Karpas-422 (cell line): ENCODE results near the gene DTNB. TPM values are rescaled to one million over a fixed set of nuclear protein-coding genes. Genes with fewer than 3 reads are reported as not detected.
A peak's percentile ranks its signal among the peaks of the same experiment; 100 is the strongest.

Experiments used
- DNase-seq: peaks from one replicate; pipeline ENCODE4 v3.0.0-alpha.2; 2015
- H2AFZ ChIP-seq: fragments of 200-600 bp; sonication (generic); 2 replicates; pipeline ENCODE4 v1.6.1; 2014; ENCODE audit warnings: antibody characterized with exemption, low read length, mixed read lengths
- H3K27ac ChIP-seq: fragments of 200-600 bp; sonication (generic); 2 replicates; pipeline ENCODE4 v1.5.1; 2014; ENCODE audit warnings: mild to moderate bottlenecking, low read length, moderate library complexity
- H3K27me3 ChIP-seq: fragments of 200-600 bp; sonication (generic); 2 replicates; pipeline ENCODE4 v1.6.1; 2014; ENCODE audit warnings: low read length, mixed read lengths
- H3K36me3 ChIP-seq: fragments of 200-600 bp; sonication (generic); 2 replicates; pipeline ENCODE4 v1.6.1; 2014; ENCODE audit warnings: low read length, mixed read lengths; ENCODE audit not compliant: insufficient read depth
- H3K4me1 ChIP-seq: fragments of 200-600 bp; sonication (generic); 2 replicates; pipeline ENCODE4 v1.6.1; 2014; ENCODE audit warnings: mild to moderate bottlenecking, low read length, mixed read lengths
- H3K4me2 ChIP-seq: fragments of 200-600 bp; sonication (generic); 2 replicates; pipeline ENCODE4 v1.6.1; 2014; ENCODE audit warnings: low read length, low read depth, mild to moderate bottlenecking; ENCODE audit not compliant: poor library complexity, severe bottlenecking
- H3K4me3 ChIP-seq: fragments of 200-600 bp; sonication (generic); 2 replicates; pipeline ENCODE4 v1.5.1; 2014; ENCODE audit warnings: mild to moderate bottlenecking, antibody characterized with exemption, low read length, mixed read lengths
- H3K79me2 ChIP-seq: fragments of 200-600 bp; sonication (generic); 2 replicates; pipeline ENCODE4 v1.6.1; 2014; ENCODE audit warnings: mild to moderate bottlenecking, low read length, mixed read lengths
- H3K9ac ChIP-seq: fragments of 200-600 bp; sonication (generic); 2 replicates; pipeline ENCODE4 v1.6.0; 2014; ENCODE audit warnings: low read length
- H3K9me2 ChIP-seq: fragments of 200-600 bp; sonication (generic), shearing (Covaris generic); replicated peaks from 2 replicates; pipeline ENCODE4 v1.6.0; 2014; ENCODE audit warnings: mild to moderate bottlenecking, low read length, moderate library complexity; ENCODE audit not compliant: insufficient read depth
- H3K9me3 ChIP-seq: fragments of 300-700, 200-600 bp; sonication (generic); 2 replicates; pipeline ENCODE4 v1.6.1; 2014; ENCODE audit warnings: low read length, mixed read lengths
- H4K20me1 ChIP-seq: fragments of 200-600 bp; sonication (generic); 2 replicates; pipeline ENCODE4 v1.6.1; 2014; ENCODE audit warnings: mild to moderate bottlenecking, antibody characterized with exemption, low read length, low read depth; ENCODE audit not compliant: insufficient read depth
- total RNA-seq: library from RNA; depleted of rRNA; stranded (reverse); fragments of >200 nt; shearing (Covaris generic); gene quantifications from 2 replicates; pipeline ENCODE4 v1.2.3, GENCODE V29; 2014; ENCODE audit warnings: low replicate concordance

The DTNB gene
- total RNA-seq, 1 experiment from 2014 or later = 9.1 TPM

DNA sequence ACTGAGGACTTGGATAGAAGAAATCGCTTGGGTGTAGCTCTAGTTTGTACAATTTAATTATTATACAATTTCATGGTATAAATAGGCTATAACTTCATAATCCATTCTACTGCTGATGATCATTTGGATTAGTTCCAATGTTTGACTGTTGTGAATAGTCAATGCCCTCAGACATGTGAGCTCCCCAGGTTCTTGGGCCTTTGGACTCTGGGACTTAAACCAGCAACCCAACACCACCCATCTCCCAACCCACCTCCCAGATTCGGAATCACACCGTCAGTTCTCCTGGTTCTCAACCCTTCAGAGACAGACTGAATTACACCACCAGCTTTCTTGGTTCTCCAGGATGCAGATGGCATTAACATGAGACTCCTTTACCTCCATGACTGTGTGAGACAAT is 247.1 kb downstream of the DTNB start:
- no peaks in the 10 kb centered on the region for H3K9me2 ChIP-seq
- H3K9ac ChIP-seq = no peak overlapping the region
- H3K27ac ChIP-seq = no peak overlapping the region
- peaks cover 13% of the 10 kb centered on the region for H3K4me1 ChIP-seq
- H3K27me3 ChIP-seq = no peaks in the 10 kb centered on the region
- no peaks in the 10 kb centered on the region for H3K9me3 ChIP-seq
- H3K4me2 ChIP-seq = no peak overlapping the region
- H2AFZ ChIP-seq = no peak overlapping the region
- no peaks in the 10 kb centered on the region for H3K36me3 ChIP-seq
- no peak overlapping the region for H3K4me3 ChIP-seq
- no peaks in the 10 kb centered on the region for H3K79me2 ChIP-seq
- H4K20me1 ChIP-seq = no peaks in the 10 kb centered on the region
- no peak for DNase-seq

DNA sequence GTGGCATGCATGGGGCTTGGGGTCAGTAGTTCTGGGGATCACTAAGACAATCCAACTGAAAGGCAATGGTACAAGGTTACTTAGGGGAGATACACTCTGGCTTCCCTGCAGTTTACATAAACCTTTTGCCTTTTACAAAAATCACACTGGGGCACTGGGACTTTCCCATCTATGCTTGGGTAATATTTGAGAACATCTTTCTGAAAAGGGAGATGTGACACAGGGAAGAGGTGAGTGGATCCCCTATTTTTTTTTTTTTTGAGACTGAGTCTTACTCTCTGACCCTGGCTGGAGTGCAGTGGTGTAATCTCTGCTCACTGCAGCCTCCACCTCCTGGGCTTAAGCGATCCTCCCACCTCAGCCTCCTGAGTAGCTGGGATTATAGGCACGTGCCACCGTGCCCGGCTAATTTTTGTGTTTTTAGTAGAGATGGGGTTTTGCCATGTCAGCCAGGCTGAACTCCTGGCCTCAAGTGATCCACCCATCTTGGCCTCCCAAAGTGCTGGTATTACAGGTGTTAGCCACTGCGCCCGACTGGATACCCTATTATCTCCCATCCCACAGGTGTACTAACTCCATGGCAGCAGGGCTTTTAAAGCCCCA is 248.8 kb downstream of the DTNB start:
- no peak overlapping the region for H3K4me3 ChIP-seq
- H4K20me1 ChIP-seq = no peaks in the 10 kb centered on the region
- H2AFZ ChIP-seq = no peak overlapping the region
- H3K9me3 ChIP-seq = no peaks in the 10 kb centered on the region
- no peak for DNase-seq
- peaks cover 31% of the 10 kb centered on the region for H3K4me1 ChIP-seq
- no peak overlapping the region for H3K4me2 ChIP-seq
- H3K27ac ChIP-seq = no peak overlapping the region
- H3K27me3 ChIP-seq = no peaks in the 10 kb centered on the region
- H3K9ac ChIP-seq = no peak overlapping the region
- no peaks in the 10 kb centered on the region for H3K9me2 ChIP-seq
- no peaks in the 10 kb centered on the region for H3K36me3 ChIP-seq
- no peaks in the 10 kb centered on the region for H3K79me2 ChIP-seq

DNA sequence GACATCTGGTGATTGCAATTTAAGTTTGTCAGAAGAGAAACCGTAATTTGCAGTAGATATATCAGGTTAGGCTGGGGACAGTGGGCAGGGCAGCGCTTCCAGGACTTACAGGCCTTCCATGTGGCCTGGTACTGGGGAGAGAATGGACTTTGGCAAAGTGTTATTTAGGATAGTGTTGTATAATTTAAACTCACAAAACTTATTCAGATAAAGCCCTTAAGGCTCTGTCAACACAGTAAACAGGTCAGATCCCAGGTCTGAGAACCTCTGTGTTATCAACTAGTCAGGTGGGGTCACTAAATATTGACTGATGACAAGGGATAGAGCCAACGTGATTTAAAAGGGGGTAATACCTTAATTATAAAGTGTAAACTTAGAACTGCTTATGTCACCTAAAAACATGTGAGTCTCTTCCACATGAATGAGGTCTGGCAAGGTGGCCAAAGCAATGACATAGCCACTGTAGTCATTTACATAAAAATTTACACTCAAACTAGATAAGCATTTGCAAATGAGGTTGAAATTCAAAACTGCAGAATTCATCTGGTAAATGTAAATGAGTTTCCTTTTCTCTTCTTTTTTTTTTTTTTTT is 251.5 kb downstream of the DTNB start:
- Histone ChIP-seq H3K9me3 (no peaks in the 10 kb centered on the region), H3K4me2 (peak overlapping the region; percentile 66), H3K4me1 (peaks cover 55% of the 10 kb centered on the region), H3K4me3 (peak overlapping the region; percentile 56), H3K27me3 (no peaks in the 10 kb centered on the region), H2AFZ (no peak overlapping the region), H3K9me2 (no peaks in the 10 kb centered on the region), H4K20me1 (no peaks in the 10 kb centered on the region), H3K27ac (no peak overlapping the region), H3K9ac (peak overlapping the region; percentile 24; the same call in 1 of the 2 replicates), H3K79me2 (no peaks in the 10 kb centered on the region), H3K36me3 (no peaks in the 10 kb centered on the region)
- DNase-seq = peak; percentile 74

DNA sequence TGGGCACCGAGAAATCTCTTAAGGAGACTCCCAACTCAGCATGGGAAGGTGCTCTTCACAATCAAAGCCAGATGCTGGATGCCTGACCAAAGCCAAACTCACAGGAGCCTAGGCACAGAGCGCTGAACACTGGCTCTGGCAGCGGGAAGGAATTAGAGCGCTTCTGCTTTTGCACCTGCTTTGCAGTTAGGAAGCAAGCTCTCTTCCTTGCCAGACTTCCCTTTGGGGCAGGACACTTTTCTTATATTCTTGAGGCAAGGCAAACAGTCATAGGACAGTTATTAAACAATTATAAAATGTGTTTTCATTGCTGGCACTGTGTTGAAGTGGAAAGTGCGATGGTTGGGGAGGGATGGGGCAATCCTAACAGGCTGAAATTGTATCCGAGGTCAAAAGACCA is 252.1 kb downstream of the DTNB start:
- peak overlapping the region; percentile 63; the same call in 1 of the 2 replicates for H3K27ac ChIP-seq

DNA sequence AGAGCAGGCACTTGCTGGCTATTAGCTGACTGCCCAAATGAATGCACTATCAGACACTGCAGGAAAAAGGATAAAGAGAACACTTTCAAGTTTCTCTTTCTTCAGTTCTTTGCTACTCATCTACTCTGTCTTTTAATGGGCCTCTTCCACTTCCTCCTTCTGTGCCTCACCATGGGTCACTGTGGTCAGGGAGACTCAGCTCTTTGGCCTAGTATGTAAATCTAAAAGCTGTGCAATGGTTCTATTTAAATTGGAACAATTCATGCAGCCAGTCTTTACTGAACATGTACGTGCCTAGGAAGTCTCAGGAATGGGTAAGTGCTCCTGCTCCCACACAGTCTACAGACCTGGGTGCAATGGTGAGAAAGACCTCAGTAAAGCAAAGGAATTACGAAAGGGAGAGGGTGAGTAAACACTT is 252.5 kb downstream of the DTNB start:
- no peaks in the 10 kb centered on the region for H4K20me1 ChIP-seq
- H3K27ac ChIP-seq = peak overlapping the region; percentile 63
- no peaks in the 10 kb centered on the region for H3K79me2 ChIP-seq
- H3K9me2 ChIP-seq = no peaks in the 10 kb centered on the region
- H2AFZ ChIP-seq = no peak overlapping the region
- no peaks in the 10 kb centered on the region for H3K36me3 ChIP-seq
- peak overlapping the region; percentile 66 for H3K4me2 ChIP-seq
- peak overlapping the region; percentile 24 for H3K9ac ChIP-seq
- peak; percentile 74 for DNase-seq
- H3K9me3 ChIP-seq = no peaks in the 10 kb centered on the region
- no peaks in the 10 kb centered on the region for H3K27me3 ChIP-seq
- peaks cover 55% of the 10 kb centered on the region for H3K4me1 ChIP-seq
- peak overlapping the region; percentile 56 for H3K4me3 ChIP-seq

More for the DNA sequence above, 252.1 kb downstream of the DTNB start:
- Histone ChIP-seq H3K27me3 (no peaks in the 10 kb centered on the region), H3K4me2 (peak overlapping the region; percentile 66), H3K9me3 (no peaks in the 10 kb centered on the region), H3K79me2 (no peaks in the 10 kb centered on the region), H3K36me3 (no peaks in the 10 kb centered on the region), H3K4me1 (peaks cover 55% of the 10 kb centered on the region), H3K9ac (peak overlapping the region; percentile 24), H3K9me2 (no peaks in the 10 kb centered on the region), H2AFZ (no peak overlapping the region), H3K4me3 (peak overlapping the region; percentile 56), H4K20me1 (no peaks in the 10 kb centered on the region)
- no peak for DNase-seq

DNA sequence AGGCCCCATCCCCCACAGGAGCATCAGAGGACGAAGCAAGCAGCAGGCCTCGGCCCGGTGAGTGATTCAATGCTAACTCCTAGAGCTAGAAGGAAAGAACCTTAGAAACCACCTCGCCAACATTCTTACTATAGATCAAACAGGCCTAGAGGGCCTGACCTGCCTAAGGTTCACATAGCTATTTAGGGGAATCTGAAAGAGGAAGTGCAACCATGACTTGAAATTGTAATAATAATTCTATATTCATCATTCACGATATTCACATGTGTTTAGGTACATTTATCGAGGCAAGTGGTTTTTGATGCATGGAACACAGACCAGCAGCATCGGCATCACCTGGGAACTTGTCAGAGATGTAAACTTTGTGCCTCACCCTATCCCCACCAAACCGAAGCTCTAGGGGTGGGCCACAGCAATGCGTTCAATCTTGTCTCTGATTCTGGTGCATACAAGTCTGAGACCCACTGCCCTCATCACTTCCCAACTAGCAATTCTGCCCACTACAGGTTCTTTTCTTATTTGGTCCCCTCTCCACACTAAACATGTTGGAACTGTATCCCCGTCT is 253.6 kb downstream of the DTNB start:
- Histone ChIP-seq H3K27me3 (no peaks in the 10 kb centered on the region), H3K9ac (0 out of 2 replicates have a peak overlapping the region, but pooled peaks have one; percentile 22), H3K79me2 (no peaks in the 10 kb centered on the region), H3K36me3 (no peaks in the 10 kb centered on the region), H3K27ac (peak overlapping the region; percentile 63), H3K4me3 (peak overlapping the region; percentile 56), H3K4me1 (peaks cover 55% of the 10 kb centered on the region), H3K9me3 (no peaks in the 10 kb centered on the region), H4K20me1 (no peaks in the 10 kb centered on the region), H3K4me2 (peak overlapping the region; percentile 66), H2AFZ (no peak overlapping the region), H3K9me2 (no peaks in the 10 kb centered on the region)
- peak; percentile 90 for DNase-seq

DNA sequence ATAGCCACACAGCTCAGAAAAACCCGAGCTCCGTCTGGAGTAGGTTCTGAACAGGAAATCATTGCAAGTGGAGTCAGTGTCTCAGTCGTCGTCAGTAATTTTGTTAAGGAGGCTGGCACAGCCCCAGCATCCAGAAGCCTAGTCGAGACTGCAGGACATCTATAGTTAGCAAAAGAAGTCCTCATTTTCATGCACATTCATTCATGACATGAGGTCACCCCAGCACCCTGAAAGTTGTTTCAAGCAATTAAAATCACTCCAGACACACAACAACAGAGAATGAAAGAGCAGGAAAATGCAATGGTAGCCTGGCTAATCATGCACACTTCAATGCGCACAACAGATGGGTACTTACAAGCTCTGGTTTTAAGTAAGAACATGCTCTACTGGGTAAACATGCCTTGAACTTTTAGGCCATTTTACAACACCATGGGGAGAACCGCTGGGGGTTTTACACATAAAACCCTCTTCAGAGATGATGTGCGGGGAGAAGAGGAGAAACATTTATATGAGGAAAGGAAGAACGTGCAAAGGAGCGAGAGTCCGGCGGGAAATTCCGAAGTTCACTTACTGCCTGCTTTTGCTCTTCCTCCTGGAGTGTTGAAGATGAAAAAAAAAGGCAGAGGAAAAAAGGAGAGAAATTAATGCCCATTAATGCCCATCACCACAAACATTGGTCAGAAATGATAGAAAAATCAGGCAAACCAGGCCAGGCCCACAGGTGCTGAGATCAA is 254.3 kb downstream of the DTNB start:
- H3K9me2 ChIP-seq = no peaks in the 10 kb centered on the region
- no peak overlapping the region for H2AFZ ChIP-seq
- H3K9me3 ChIP-seq = no peaks in the 10 kb centered on the region
- no peaks in the 10 kb centered on the region for H4K20me1 ChIP-seq
- peaks cover 55% of the 10 kb centered on the region for H3K4me1 ChIP-seq
- H3K4me2 ChIP-seq = peak overlapping the region; percentile 66
- H3K79me2 ChIP-seq = no peaks in the 10 kb centered on the region
- H3K4me3 ChIP-seq = peak overlapping the region; percentile 56
- no peaks in the 10 kb centered on the region for H3K36me3 ChIP-seq
- H3K27ac ChIP-seq = peak overlapping the region; percentile 63
- H3K9ac ChIP-seq = peak overlapping the region; percentile 22; the same call in 1 of the 2 replicates
- DNase-seq = peak; percentile 58
- H3K27me3 ChIP-seq = no peaks in the 10 kb centered on the region
